K562 (cell line): Measurements from ENCODE around the gene ZNF441. TPM values are rescaled to one million over a fixed set of nuclear protein-coding genes. Genes with fewer than 3 reads are reported as not detected.

Source experiments
- ATAC-seq: fragments of 200-7000 bp; cut with Tn5 transposase; 3 replicates; pipeline ENCODE4 v1.9.1; 2020; ENCODE audit warnings: moderate library complexity
- BruUV-seq: library from RNA; stranded (reverse); fragments of 400-500 nt; replicated peaks from 2 replicates; lab custom pipeline; 2021; lab: Mats Ljungman, UMichigan
- CTCF ChIA-PET: fragments of 300-600 bp; formaldehyde crosslinking; extraction: SDS; loops from one replicate; lab custom pipeline; 2021; ENCODE audit warnings: low intra/inter-chr PET ratio; lab: Yijun Ruan, JAX
- POLR2A ChIA-PET: fragments of 300-600, 350-650 bp; sonication (Branson Sonifier 250); formaldehyde crosslinking; extraction: SDS; loops from one replicate; lab custom pipeline; 2021; ENCODE audit warnings: antibody characterized with exemption, inconsistent platforms; lab: Yijun Ruan, JAX
- DNase-seq, 4 experiments: peaks; one replicate each; pipeline versions ENCODE4 v3.0.0 to v3.0.0-alpha.2; 2011 to 2018; ENCODE audit warnings: low spot score in 3 of 4, mixed read lengths in 3 of 4; ENCODE audit errors: extremely low read depth in 1 of 4
- FAIRE-seq: peaks from 2 replicates; lab custom pipeline; 2011; peaks lifted over from hg19 to GRCh38; lab: Jason Lieb, UNC
- H2AFZ ChIP-seq: 2 replicates; pipeline ENCODE4 v1.6.0; 2011; ENCODE audit warnings: low read depth, low read length, control low read depth, inconsistent platforms
- H3K27ac ChIP-seq: fragments of 200-600 bp; 3 replicates; pipeline ENCODE4 v1.8.0; 2011; ENCODE audit warnings: low read depth, mild to moderate bottlenecking, control low read depth, inconsistent platforms, low read length, moderate library complexity, mixed read lengths; ENCODE audit errors: extremely low read depth
- H3K27me3 ChIP-seq, 2 experiments: fragments of 300-600 bp in 1 of 2; 2 replicates in 1 of 2; 3 replicates in 1 of 2; pipeline versions ENCODE4 v1.6.0 to v1.8.0; 2011; ENCODE audit warnings: inconsistent platforms in 2 of 2, low read length in 2 of 2, mild to moderate bottlenecking in 1 of 2, mixed read lengths in 1 of 2, moderate library complexity in 1 of 2; ENCODE audit not compliant: control insufficient read depth in 2 of 2, insufficient read depth in 2 of 2
- H3K36me3 ChIP-seq: fragments of 300-600 bp; 3 replicates; pipeline ENCODE4 v1.8.0; 2011; ENCODE audit warnings: mild to moderate bottlenecking, low read length, inconsistent platforms; ENCODE audit not compliant: control insufficient read depth, insufficient read depth
- H3K4me1 ChIP-seq, 2 experiments: fragments of 200-600 bp in 1 of 2; replicated peaks in 1 of 2; 2 replicates in 1 of 2; 3 replicates in 1 of 2; pipeline versions ENCODE4 v1.5.1 to v1.8.0; 2011; ENCODE audit warnings: inconsistent platforms in 2 of 2, low read length in 2 of 2, mild to moderate bottlenecking in 1 of 2, mixed read lengths in 1 of 2, moderate library complexity in 1 of 2; ENCODE audit not compliant: control insufficient read depth in 2 of 2, insufficient read depth in 2 of 2
- H3K4me2 ChIP-seq: 2 replicates; pipeline ENCODE4 v1.6.1; 2011; ENCODE audit warnings: low read length, control low read depth, inconsistent platforms, mixed read lengths; ENCODE audit not compliant: insufficient read depth
- H3K4me3 ChIP-seq: fragments of 200-600 bp; sonication (generic), shearing (Covaris generic); 2 replicates; pipeline ENCODE4 v1.5.1; 2016; ENCODE audit warnings: control low read depth, inconsistent platforms
- H3K79me2 ChIP-seq: fragments of 200-600 bp; 3 replicates; pipeline ENCODE4 v1.8.0; 2011; ENCODE audit warnings: low read length, inconsistent platforms; ENCODE audit not compliant: control insufficient read depth, insufficient read depth
- H3K9ac ChIP-seq, 2 experiments: 2 replicates each; pipeline versions ENCODE4 v1.6.0 to v1.6.1; 2011; ENCODE audit warnings: low read depth in 2 of 2, low read length in 2 of 2, control low read depth in 1 of 2, inconsistent platforms in 1 of 2, mild to moderate bottlenecking in 1 of 2, mixed read lengths in 1 of 2; ENCODE audit not compliant: insufficient read depth in 1 of 2
- H3K9me1 ChIP-seq: one replicate; pipeline ENCODE4 v1.6.0; 2011; ENCODE audit warnings: inconsistent platforms, mild to moderate bottlenecking, low read length, moderate library complexity; ENCODE audit not compliant: control insufficient read depth, insufficient read depth
- H3K9me3 ChIP-seq: replicated peaks from 2 replicates; pipeline ENCODE4 v1.5.1; 2011; ENCODE audit warnings: low read depth, low read length, inconsistent platforms; ENCODE audit not compliant: control insufficient read depth, insufficient read depth
- H4K20me1 ChIP-seq: replicated peaks from 2 replicates; pipeline ENCODE4 v1.6.1; 2011; ENCODE audit warnings: low read length, inconsistent platforms, mixed read lengths; ENCODE audit not compliant: control insufficient read depth, insufficient read depth
- CBX1 ChIP-seq: sonication (generic); IDR thresholded peaks from 2 replicates; pipeline ENCODE4 v1.6.1; 2016; ENCODE audit warnings: antibody characterized with exemption, low read depth, mild to moderate bottlenecking
- EWSR1 ChIP-seq: fragments of 450-650 bp; IDR thresholded peaks from 2 replicates; pipeline ENCODE4 v1.6.1; 2018; ENCODE audit warnings: borderline replicate concordance, mild to moderate bottlenecking, low read depth, moderate library complexity; ENCODE audit not compliant: partially characterized antibody
- LEF1 ChIP-seq: fragments of 450-650 bp; IDR thresholded peaks from 2 replicates; pipeline ENCODE4 v1.6.1; 2016; ENCODE audit warnings: mild to moderate bottlenecking
- TGIF2 ChIP-seq: sonication (generic); formaldehyde crosslinking; IDR thresholded peaks from 2 replicates; pipeline ENCODE4 v1.8.1; 2022; ENCODE audit warnings: mild to moderate bottlenecking, missing genetic modification reagents, moderate library complexity
- ZFP30 ChIP-seq: fragments of 250-450 bp; sonication (Bioruptor Pico); IDR thresholded peaks from 2 replicates; pipeline ENCODE4 v1.8.0; 2022; ENCODE audit warnings: moderate library complexity, mild to moderate bottlenecking, inconsistent platforms, borderline replicate concordance
- ZNF589 ChIP-seq: fragments of 200-800 bp; sonication (Bioruptor generic); IDR thresholded peaks from 2 replicates; pipeline ENCODE4 v1.6.1; 2016; ENCODE audit warnings: low read depth, missing genetic modification characterization, missing compliant biosample characterization
- in situ Hi-C: fragments of 300-500 bp; cut with MboI; formaldehyde crosslinking; loops from 4 replicates; pipeline ENCODE4 v1.15.0; 2018; ENCODE audit warnings: inconsistent platforms, mixed read lengths
- intact Hi-C: fragments of 100-400 bp; cut with micrococcal nuclease; formaldehyde crosslinking; loops from 2 replicates; pipeline ENCODE4 v1.14.2; 2022
- polyA plus RNA-seq, 8 experiments: library from polyadenylated mRNA; depleted of rRNA in 4 of 8; stranded (reverse) in 5 of 8; unstranded in 3 of 8; fragments of >200 nt; fragmentation: Nextera tagmentation in 2 of 8; fragmentation: Illumina TruSeq in 1 of 8; extraction: Ambion mirVana in 2 of 8; extraction: Trizol in 1 of 8; gene quantifications; 2 replicates each; pipeline versions ENCODE4 v1.2.1 to v1.2.3, GENCODE V29; 2011 to 2014; ENCODE audit warnings: inconsistent platforms in 1 of 8, missing spikeins in 1 of 8
- total RNA-seq, 7 experiments: library from RNA; depleted of rRNA in 6 of 7; stranded (reverse); fragments of >200 nt in 6 of 7; fragmentation: Illumina TruSeq in 2 of 7; extraction: Trizol in 2 of 7; gene quantifications; 2 replicates each; pipeline versions ENCODE4 v1.2.1 to v1.2.3, GENCODE V29; 2011 to 2021; ENCODE audit warnings: low replicate concordance in 1 of 7
- TF ChIP-seq, protein P1 (sequence below): fragments of 200-800 bp; sonication (Bioruptor generic); IDR thresholded peaks from 2 replicates; pipeline ENCODE4 v1.6.1; 2016; ENCODE audit warnings: missing genetic modification characterization, missing compliant biosample characterization
- TF ChIP-seq, protein P2 (sequence below): fragments of 250-450 bp; sonication (Bioruptor Pico); IDR thresholded peaks from 2 replicates; pipeline ENCODE4 v1.9.0; 2021; ENCODE audit warnings: mild to moderate bottlenecking, inconsistent platforms
- TF ChIP-seq, protein P3 (sequence below): fragments of 450-650 bp; IDR thresholded peaks from 2 replicates; pipeline ENCODE4 v1.6.1; 2018; ENCODE audit warnings: mild to moderate bottlenecking, low read depth; ENCODE audit not compliant: partially characterized antibody

ZNF441 gene
- total and polyA plus RNA-seq, 9 of the 15 experiments (the other 6 are each of a cell fraction or from before 2014, with no cell fraction given): 1.9 to 14.0 (median 7.8) TPM

- H3K36me3 ChIP-seq: no peaks in the 10 kb centered on the region
- H3K4me1 ChIP-seq: no peaks in the 10 kb centered on the region
- no peaks in the 10 kb centered on the region for H3K9me1 ChIP-seq
- H3K27me3 ChIP-seq: no peaks in the 10 kb centered on the region
- no peak overlapping the region for H3K4me3 ChIP-seq
- H4K20me1 ChIP-seq: no peaks in the 10 kb centered on the region
- ATAC-seq: no peak
- no peak for DNase-seq
- no peak overlapping the region for H2AFZ ChIP-seq
- FAIRE-seq: no peak
- ChIA-PET POLR2A (interaction anchor here (1.2 kb wide), 1 partner anchor 9 kb away, joined by 5 read pairs; no protein-coding TSS in a partner anchor), CTCF (no interaction called here)
- no peak overlapping the region for H3K27ac ChIP-seq
- BruUV-seq: no TSS peak
- intact Hi-C loops: no loop called here
- H3K9me3 ChIP-seq: peaks cover 4% of the 10 kb centered on the region; the same call in 1 of the 2 replicates
- no peaks in the 10 kb centered on the region for H3K79me2 ChIP-seq
- TF ChIP-seq ZNF589 (CRISPR knock-in tag) (no peak), ZFP30 (no peak), EWSR1 (no peak), TGIF2 (no peak), CBX1 (no peak), LEF1 (no peak)
- TF ChIP-seq, protein P1, sequence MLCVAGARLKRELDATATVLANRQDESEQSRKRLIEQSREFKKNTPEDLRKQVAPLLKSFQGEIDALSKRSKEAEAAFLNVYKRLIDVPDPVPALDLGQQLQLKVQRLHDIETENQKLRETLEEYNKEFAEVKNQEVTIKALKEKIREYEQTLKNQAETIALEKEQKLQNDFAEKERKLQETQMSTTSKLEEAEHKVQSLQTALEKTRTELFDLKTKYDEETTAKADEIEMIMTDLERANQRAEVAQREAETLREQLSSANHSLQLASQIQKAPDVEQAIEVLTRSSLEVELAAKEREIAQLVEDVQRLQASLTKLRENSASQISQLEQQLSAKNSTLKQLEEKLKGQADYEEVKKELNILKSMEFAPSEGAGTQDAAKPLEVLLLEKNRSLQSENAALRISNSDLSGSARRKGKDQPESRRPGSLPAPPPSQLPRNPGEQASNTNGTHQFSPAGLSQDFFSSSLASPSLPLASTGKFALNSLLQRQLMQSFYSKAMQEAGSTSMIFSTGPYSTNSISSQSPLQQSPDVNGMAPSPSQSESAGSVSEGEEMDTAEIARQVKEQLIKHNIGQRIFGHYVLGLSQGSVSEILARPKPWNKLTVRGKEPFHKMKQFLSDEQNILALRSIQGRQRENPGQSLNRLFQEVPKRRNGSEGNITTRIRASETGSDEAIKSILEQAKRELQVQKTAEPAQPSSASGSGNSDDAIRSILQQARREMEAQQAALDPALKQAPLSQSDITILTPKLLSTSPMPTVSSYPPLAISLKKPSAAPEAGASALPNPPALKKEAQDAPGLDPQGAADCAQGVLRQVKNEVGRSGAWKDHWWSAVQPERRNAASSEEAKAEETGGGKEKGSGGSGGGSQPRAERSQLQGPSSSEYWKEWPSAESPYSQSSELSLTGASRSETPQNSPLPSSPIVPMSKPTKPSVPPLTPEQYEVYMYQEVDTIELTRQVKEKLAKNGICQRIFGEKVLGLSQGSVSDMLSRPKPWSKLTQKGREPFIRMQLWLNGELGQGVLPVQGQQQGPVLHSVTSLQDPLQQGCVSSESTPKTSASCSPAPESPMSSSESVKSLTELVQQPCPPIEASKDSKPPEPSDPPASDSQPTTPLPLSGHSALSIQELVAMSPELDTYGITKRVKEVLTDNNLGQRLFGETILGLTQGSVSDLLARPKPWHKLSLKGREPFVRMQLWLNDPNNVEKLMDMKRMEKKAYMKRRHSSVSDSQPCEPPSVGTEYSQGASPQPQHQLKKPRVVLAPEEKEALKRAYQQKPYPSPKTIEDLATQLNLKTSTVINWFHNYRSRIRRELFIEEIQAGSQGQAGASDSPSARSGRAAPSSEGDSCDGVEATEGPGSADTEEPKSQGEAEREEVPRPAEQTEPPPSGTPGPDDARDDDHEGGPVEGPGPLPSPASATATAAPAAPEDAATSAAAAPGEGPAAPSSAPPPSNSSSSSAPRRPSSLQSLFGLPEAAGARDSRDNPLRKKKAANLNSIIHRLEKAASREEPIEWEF (CRISPR knock-in tag): no peak
- TF ChIP-seq, protein P2, sequence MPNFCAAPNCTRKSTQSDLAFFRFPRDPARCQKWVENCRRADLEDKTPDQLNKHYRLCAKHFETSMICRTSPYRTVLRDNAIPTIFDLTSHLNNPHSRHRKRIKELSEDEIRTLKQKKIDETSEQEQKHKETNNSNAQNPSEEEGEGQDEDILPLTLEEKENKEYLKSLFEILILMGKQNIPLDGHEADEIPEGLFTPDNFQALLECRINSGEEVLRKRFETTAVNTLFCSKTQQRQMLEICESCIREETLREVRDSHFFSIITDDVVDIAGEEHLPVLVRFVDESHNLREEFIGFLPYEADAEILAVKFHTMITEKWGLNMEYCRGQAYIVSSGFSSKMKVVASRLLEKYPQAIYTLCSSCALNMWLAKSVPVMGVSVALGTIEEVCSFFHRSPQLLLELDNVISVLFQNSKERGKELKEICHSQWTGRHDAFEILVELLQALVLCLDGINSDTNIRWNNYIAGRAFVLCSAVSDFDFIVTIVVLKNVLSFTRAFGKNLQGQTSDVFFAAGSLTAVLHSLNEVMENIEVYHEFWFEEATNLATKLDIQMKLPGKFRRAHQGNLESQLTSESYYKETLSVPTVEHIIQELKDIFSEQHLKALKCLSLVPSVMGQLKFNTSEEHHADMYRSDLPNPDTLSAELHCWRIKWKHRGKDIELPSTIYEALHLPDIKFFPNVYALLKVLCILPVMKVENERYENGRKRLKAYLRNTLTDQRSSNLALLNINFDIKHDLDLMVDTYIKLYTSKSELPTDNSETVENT (CRISPR knock-in tag): no peak
- TF ChIP-seq, protein P3, sequence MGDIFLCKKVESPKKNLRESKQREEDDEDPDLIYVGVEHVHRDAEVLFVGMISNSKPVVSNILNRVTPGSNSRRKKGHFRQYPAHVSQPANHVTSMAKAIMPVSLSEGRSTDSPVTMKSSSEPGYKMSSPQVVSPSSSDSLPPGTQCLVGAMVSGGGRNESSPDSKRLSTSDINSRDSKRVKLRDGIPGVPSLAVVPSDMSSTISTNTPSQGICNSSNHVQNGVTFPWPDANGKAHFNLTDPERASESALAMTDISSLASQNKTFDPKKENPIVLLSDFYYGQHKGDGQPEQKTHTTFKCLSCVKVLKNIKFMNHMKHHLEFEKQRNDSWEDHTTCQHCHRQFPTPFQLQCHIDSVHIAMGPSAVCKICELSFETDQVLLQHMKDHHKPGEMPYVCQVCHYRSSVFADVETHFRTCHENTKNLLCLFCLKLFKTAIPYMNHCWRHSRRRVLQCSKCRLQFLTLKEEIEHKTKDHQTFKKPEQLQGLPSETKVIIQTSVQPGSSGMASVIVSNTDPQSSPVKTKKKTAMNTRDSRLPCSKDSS: no peak
- TF ChIP-seq, all 486 proteins: peak for 0
- Histone ChIP-seq H3K4me2 (no peak overlapping the region), H3K9ac (no peak overlapping the region)
- in situ Hi-C loops: no loop called here
These were observed 20.9 kb upstream of the ZNF441 start for GRCh38 chr19:11745869-11746268.
